Kasumi-1 (cell line): ENCODE measurements around the gene PPM1H.
A peak's percentile ranks its signal among the peaks of the same experiment; 100 is the strongest.
"Not testable (repeated sequence)": the region's sequence is repeated elsewhere in the genome, so short reads cannot be mapped to it uniquely, and the experiment has no call there.

Source experiments
- DNase-seq, 2 experiments: peaks; one replicate each; lab custom pipeline; 2025; lab: John Stamatoyannopoulos, UW

PPM1H gene

GRCh38 chr12:62684570-62685295 is 250.2 kb downstream of the PPM1H start:
- no peak for DNase-seq

DNA sequence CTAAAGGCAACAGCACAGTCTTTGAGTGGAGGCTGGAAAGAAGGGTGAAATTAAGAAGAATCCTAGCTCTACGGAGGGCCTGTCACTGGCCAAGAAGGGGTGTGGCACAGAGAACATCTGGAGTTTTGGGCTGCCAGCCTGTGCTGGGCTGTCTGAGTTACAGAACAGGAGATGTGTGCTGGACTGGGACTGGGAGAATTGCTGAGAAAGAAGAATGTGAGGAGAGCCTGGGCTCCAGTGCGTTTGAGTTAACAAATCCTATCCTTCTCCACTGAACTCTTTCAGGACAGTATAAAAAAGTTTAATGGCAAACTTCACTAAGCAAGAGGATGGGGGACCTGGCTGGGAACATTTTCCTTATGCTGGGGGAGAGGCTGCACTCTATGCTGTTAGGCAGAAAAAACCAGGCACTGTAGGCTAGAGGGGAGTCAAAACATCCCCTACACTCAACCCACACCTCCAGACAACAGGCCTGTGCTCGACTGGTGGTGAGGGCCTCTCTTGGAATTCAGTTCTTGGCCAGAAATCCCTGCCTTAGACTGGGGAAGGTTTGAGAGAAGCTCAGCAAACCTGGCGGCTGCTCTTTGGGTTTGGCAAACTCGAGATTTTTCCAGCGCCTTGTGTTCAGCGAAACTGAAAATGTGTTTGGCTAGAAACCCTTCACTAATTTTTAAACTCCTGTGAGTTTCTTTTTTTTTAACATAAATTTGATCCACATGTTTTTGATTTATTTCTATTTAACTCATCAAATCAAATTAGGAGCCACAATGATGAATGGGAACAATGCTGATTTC is 251.0 kb downstream of the PPM1H start:
- no peak for DNase-seq

DNA sequence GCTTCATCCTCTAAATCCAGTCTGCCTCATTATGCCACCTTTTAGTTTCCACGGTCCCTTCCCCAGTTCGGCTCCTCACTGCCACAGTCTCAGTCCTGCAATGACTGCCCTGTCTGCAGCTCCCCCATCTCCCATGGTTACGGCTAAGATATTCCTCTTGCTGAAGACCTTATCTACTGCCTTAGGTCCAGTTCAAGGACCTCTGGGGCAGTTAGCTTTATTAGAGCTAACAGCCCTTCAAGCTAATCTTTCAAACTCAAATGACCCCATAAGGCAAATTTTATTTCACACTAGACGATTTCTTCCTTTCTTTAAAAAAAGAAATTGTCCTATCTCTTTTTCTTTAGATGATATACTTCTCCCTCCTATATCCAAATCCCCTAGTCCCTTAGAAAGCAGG is 253.6 kb downstream of the PPM1H start:
- no peak for DNase-seq

DNA sequence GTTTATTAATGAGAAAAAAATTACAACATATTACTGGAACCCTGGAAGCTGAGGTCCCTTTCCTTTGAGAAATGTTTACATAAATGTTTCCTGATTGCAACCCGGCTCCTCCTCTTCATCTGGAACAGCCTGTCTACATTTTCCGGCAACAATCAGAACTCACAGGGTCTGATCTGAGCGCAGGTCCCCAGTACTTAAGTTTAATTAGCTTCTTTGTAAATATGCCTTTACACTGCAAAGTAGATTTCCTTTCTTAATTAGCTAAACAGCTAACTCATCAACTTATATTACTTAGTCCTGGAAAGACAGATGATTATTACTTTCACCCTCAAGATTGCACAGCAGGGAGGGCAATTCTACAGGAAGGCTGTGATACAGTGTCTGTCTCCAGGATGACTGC is 255.3 kb downstream of the PPM1H start:
- DNase-seq: no peak

DNA sequence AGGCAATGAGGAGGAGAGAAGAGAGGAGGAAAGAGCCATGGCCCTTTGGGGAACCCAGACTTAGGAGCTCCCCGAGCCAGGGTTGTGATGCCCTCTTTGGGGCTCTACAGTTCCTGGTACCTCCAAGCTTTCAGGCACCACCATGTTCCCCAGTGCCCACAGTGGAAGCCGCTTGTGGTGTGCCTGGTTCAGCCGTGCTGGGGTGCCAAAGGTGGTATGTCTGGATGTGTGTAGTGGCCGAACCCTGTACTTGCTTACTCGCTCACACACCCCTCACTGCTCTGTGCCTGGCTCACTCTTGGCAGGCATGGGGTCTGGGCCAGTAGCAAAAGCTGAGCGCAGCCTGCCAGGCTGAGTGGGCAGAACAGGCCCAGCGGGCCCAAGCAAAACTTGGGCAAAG is 257.6 kb downstream of the PPM1H start:
- DNase-seq: no peak

- no peak for DNase-seq
These were observed 258.2 kb downstream of the PPM1H start for GRCh38 chr12:62676521-62677307.

GRCh38 chr12:62673028-62673815 is 261.7 kb downstream of the PPM1H start:
- DNase-seq: no peak

DNA sequence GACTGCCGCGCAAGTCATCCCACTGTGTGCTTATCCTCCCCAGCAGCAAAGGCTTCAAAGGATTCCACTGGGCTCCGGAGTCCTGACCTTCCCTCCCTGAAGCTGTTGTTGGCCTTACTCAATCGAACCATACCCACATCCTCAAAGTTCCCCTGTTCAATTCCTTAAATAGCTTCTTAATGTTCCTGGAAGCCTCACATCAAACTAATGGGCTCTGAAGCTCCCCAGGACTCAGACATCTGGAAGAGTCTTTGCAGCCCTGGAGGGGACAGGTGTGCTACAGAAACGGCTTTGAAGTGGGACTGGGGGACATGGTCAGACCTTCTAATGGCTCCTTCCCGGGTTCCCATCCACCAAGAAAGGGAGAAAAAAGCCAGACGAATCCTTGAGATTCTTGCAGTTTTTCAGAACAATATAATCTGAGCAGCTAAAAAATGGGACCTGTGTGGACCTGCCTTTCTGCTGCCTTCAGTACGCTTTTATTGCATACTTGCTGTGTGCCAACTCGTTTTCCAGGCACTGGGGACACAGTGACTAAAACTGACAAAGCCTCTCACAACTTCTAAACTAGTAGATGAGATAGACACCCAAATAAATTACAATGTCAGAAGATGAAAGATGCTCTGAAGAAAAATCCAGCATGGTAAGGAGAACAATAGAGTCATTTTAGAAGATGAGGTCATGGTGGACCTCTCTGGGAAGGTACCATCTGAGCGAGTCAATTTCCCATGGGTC is 263.8 kb downstream of the PPM1H start:
- DNase-seq: no peak

DNA sequence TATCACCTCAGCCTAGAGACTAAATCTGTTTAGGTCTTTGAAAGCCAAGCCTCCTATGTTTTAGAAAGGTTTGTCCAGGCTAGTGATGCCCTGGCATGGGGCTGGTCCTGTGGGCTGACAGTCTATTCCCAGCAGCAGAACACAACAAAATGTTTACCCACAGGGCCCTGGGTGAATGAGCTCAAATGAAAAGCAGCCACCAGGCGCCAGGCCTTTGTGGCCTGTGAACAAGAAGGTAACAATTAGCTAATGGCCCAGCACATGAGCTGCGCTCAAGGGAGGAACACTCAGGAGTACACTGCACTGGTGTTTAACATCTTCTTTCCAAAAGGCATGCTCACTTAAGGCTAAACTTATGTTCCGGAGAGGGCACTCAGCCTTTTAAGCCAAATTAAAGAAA is 266.2 kb downstream of the PPM1H start:
- DNase-seq: no peak

DNA sequence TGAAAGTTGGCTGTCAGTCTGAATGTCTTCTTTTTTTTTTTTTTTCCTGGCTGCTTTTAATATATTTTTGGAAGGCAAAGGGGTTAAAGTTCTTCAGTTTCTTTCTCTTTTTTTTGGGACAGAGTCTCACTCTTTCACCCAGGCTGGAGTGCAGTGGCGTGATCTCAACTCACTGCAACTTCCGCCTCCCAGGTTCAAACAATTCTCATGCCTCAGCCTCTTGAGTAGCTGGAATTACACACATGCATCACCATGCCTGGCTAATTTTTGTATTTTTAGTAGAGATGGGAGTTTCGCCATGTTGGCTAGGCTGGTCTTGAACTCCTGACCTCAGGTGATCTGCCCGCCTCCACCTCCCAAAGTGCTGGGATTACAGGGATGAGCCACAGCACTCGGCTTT is 270.0 kb downstream of the PPM1H start:
- DNase-seq: not testable (repeated sequence)

GRCh38 chr12:62660756-62661155 is 274.2 kb downstream of the PPM1H start:
- DNase-seq: no peak

GRCh38 chr12:62659453-62660295 is 275.3 kb downstream of the PPM1H start:
- DNase-seq: no peak

DNA sequence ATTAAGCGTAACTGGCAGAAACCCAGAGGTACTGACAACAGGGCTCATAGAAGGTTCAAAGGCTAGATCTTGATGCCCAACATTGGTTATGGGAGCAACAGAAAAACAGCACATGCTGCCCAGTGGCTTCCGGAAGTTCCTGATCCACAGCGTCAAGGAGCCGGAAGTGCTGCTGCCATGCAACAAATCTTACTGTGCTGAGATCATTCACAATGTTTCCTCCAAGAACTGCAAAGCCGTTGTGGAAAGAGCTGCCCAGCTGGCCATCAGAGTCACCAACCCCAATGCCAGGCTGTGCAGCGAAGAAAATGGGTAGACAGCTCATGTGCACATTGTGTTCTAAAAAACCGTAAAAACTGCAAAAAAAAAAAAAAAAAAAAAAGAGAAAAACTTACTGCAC is 276.0 kb downstream of the PPM1H start:
- no peak for DNase-seq

- no peak for DNase-seq
These were observed 277.7 kb downstream of the PPM1H start for GRCh38 chr12:62657363-62657632.

GRCh38 chr12:62656591-62657362 is 278.2 kb downstream of the PPM1H start:
- no peak for DNase-seq

DNA sequence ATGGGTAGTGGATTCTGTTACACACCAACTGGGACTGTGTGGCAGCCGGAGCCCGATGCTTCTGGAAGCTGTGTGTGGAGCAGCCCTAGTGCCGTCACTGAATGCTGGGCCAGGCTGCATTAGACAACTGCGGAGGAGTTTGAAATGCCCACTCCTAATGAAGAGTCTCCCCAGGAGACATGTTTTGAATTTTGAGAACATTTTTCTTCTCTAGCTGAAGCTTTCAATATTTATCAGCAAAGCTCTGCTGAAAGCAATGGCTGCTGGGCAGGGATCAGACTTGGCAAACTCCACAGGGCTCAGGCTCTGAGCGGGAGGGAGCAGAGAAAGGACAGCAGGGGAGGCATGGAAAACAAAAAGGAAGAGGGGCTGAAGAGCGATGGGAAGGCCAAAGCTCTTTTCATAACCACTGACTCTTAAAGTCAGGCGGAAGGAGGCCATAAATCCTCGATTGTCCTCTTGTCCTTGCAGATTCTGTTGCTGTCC is 279.2 kb downstream of the PPM1H start:
- no peak for DNase-seq

GRCh38 chr12:62654326-62655241 is 280.4 kb downstream of the PPM1H start:
- DNase-seq: peak; percentile 55 to 69

DNA sequence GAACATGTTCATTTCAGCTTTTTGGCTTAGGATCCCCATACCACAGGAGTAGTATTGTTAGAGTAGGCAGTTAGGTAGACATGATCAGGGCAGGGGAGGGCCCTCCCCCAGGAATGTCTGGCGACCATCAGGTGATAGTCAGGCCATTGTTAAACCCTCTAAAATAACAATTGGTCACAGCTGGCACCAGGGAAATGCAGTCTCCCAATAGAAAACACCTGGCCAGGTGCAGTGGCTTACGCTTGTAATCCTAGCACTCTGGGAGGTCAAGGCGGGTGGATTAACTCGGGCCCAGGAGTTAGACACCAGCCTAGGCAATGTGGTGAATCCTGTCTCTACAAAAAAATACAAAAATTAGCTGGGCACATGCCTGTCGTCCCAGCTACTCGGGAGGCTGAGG is 281.2 kb downstream of the PPM1H start:
- DNase-seq: no peak

- no peak for DNase-seq
These were observed 281.6 kb downstream of the PPM1H start for GRCh38 chr12:62653304-62653703.
